ENCODE measurements around the gene GADD45G. TPM values are rescaled to one million over a fixed set of nuclear protein-coding genes. Genes with fewer than 3 reads are reported as not detected.

The GADD45G gene
- total RNA-seq, 2 experiments from 2014 or later: not detected

DNA sequence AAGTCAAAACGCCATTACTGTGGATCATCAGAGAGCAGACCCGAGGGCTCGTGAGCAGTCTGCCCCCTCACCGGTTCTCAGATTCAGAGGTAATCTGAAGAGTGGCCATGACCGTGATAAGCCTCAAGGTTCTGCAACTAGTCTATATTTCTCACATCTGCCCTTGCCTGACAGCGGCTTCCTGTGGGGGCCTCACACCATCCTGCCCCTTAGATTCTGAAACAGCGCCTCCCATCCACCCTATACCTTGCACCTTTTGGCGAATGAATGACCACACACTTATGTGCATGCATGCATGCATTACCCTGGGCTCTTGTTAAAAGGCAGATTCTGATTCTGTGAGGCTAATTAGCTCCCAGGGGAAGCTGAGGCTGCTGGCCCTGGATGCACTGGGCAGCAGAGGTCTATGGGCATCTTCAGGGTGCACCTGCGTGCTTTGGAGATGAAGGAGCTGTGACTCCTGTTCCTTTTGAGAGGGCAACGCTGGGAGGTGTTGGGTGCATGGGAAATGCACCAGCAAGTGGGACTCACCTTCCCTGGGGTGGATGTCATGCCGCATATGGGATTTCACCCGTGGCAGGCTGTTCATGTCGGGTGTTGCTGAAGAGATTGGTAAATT is 7.8 kb upstream of the GADD45G start:
- TF ChIP-seq, protein P1, sequence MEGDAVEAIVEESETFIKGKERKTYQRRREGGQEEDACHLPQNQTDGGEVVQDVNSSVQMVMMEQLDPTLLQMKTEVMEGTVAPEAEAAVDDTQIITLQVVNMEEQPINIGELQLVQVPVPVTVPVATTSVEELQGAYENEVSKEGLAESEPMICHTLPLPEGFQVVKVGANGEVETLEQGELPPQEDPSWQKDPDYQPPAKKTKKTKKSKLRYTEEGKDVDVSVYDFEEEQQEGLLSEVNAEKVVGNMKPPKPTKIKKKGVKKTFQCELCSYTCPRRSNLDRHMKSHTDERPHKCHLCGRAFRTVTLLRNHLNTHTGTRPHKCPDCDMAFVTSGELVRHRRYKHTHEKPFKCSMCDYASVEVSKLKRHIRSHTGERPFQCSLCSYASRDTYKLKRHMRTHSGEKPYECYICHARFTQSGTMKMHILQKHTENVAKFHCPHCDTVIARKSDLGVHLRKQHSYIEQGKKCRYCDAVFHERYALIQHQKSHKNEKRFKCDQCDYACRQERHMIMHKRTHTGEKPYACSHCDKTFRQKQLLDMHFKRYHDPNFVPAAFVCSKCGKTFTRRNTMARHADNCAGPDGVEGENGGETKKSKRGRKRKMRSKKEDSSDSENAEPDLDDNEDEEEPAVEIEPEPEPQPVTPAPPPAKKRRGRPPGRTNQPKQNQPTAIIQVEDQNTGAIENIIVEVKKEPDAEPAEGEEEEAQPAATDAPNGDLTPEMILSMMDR (conservative IDR thresholded peaks at IDR 0.05; ENCODE audit: low read length): no peak
- no peak for TF ChIP-seq EZH2phosphoT487 (IDR thresholded peaks at IDR 0.05; ENCODE audit: borderline replicate concordance, low read depth, low read length)
- no TSS peak for BruUV-seq (replicated peaks)
- no peaks in the 10 kb centered on the region for H3K4me1 ChIP-seq (ENCODE audit: insufficient read depth, low read length, poor library complexity, severe bottlenecking)
- H3K27ac ChIP-seq (ENCODE audit: low read depth, low read length, poor library complexity, severe bottlenecking): no peak overlapping the region
- no peaks in the 10 kb centered on the region for H3K9me3 ChIP-seq (ENCODE audit: low read length)
- H4K20me1 ChIP-seq (ENCODE audit: insufficient read depth, low read length): no peaks in the 10 kb centered on the region
- no peaks in the 10 kb centered on the region for H3K36me3 ChIP-seq (ENCODE audit: insufficient read depth, low read length)
- H2AFZ ChIP-seq (ENCODE audit: low read length): no peak overlapping the region
- H3K79me2 ChIP-seq (ENCODE audit: insufficient read depth, low read depth, low read length): no peaks in the 10 kb centered on the region
- ChIA-PET CTCF (ENCODE audit: unreplicated experiment) (interaction anchor here (1.0 kb wide), 1 partner anchor 32 kb away, joined by 3 read pairs; no protein-coding TSS in a partner anchor), POLR2A (interaction anchor here (0.6 kb wide), 1 partner anchor 344 kb away, joined by 3 read pairs; no protein-coding TSS in a partner anchor)
- no peak for DNase-seq (ENCODE audit: low spot score)
- no peak overlapping the region for H3K4me3 ChIP-seq (ENCODE audit: low read depth, low read length, poor library complexity, severe bottlenecking)
- intact Hi-C loops (cut with micrococcal nuclease; ENCODE audit: unreplicated experiment): loop anchor here (10.0 kb wide), 1 partner anchor 1158 kb away; no protein-coding TSS in a partner anchor
- no peak overlapping the region for H3K4me2 ChIP-seq (ENCODE audit: low read length)
- H3K9me2 ChIP-seq (ENCODE audit: insufficient read depth, low read length): no peaks in the 10 kb centered on the region

DNA sequence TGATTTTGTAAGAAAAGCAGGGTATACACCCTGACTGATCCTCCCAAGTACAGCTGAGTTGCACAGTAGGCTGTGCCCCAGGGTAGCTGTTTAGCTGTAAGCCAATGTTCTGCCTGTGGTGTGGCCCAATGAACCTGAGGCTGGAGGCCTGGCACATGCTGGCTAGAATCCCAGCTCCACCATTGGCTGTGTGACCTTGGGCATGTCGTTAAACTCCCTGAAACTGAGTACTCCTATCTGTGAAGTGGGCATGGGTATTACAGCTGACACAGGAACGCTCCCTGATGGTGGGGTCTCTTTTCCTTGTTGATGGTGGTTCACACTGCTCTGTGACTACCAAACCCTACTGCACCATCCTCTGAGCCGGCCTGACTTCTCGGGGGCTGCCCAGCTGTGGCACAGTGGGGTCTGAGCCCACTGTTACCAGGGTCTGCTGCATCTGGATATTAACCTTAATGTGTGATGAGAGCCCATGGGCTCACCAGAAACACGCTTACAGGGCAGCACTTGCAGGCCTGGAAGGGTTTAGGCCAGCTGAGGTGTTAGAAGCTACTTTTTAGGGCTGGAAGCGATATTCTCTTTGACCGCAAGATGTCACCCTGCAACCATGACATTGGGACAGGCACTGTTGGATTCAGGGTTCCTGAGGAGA is 7.0 kb upstream of the GADD45G start:
- H3K4me2 ChIP-seq (ENCODE audit: low read length): no peak overlapping the region
- H4K20me1 ChIP-seq (ENCODE audit: insufficient read depth, low read length): no peaks in the 10 kb centered on the region
- no peaks in the 10 kb centered on the region for H3K36me3 ChIP-seq (ENCODE audit: insufficient read depth, low read length)
- ChIA-PET CTCF (ENCODE audit: unreplicated experiment) (interaction anchor here (0.6 to 1.0 kb wide), 3 partner anchors 33 to 1235 kb away, joined by 3 to 6 read pairs (median 3); no protein-coding TSS in a partner anchor), POLR2A (interaction anchor here (0.7 kb wide), 1 partner anchor 153 kb away, joined by 3 read pairs; no protein-coding TSS in a partner anchor)
- intact Hi-C loops (cut with micrococcal nuclease; ENCODE audit: unreplicated experiment): loop anchor here (1.0 to 10.0 kb wide), 2 partner anchors 504 to 1157 kb away; no protein-coding TSS in a partner anchor
- no TSS peak for BruUV-seq (replicated peaks)
- H3K9me2 ChIP-seq (ENCODE audit: insufficient read depth, low read length): no peaks in the 10 kb centered on the region
- no peaks in the 10 kb centered on the region for H3K79me2 ChIP-seq (ENCODE audit: insufficient read depth, low read depth, low read length)
- no peak overlapping the region for H3K4me3 ChIP-seq (ENCODE audit: low read depth, low read length, poor library complexity, severe bottlenecking)
- TF ChIP-seq, protein P1 (conservative IDR thresholded peaks at IDR 0.05; ENCODE audit: low read length): peak; percentile 97
- no peak for TF ChIP-seq EZH2phosphoT487 (IDR thresholded peaks at IDR 0.05; ENCODE audit: borderline replicate concordance, low read depth, low read length)
- H2AFZ ChIP-seq (ENCODE audit: low read length): no peak overlapping the region
- H3K4me1 ChIP-seq (ENCODE audit: insufficient read depth, low read length, poor library complexity, severe bottlenecking): no peaks in the 10 kb centered on the region
- DNase-seq (ENCODE audit: low spot score): peak; percentile 68
- H3K27ac ChIP-seq (ENCODE audit: low read depth, low read length, poor library complexity, severe bottlenecking): no peak overlapping the region
- H3K9me3 ChIP-seq (ENCODE audit: low read length): no peaks in the 10 kb centered on the region

DNA sequence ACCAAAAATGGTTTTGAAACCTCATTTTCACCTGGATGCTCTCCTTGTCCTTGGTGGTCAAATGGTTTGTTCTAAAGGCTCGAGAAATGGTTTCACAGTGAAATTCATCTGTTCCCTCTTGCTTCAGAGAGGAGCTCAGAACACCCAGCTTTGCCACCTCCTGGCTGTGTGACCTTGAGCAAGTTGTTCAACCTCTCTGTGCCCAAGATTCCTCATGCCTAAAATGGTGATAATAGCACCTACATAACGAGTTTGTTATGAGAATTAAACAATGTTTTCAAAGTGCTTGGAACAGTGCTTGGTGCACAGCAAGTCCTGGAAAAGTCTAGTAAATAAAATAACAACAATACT is 6.5 kb upstream of the GADD45G start:
- Histone ChIP-seq H3K4me3 (ENCODE audit: low read depth, low read length, poor library complexity, severe bottlenecking) (no peak overlapping the region), H3K4me2 (ENCODE audit: low read length) (no peak overlapping the region), H3K9me3 (ENCODE audit: low read length) (no peaks in the 10 kb centered on the region), H3K27ac (ENCODE audit: low read depth, low read length, poor library complexity, severe bottlenecking) (no peak overlapping the region), H3K36me3 (ENCODE audit: insufficient read depth, low read length) (no peaks in the 10 kb centered on the region), H3K79me2 (ENCODE audit: insufficient read depth, low read depth, low read length) (no peaks in the 10 kb centered on the region), H2AFZ (ENCODE audit: low read length) (no peak overlapping the region), H3K4me1 (ENCODE audit: insufficient read depth, low read length, poor library complexity, severe bottlenecking) (peaks cover 3% of the 10 kb centered on the region), H3K9me2 (ENCODE audit: insufficient read depth, low read length) (no peaks in the 10 kb centered on the region), H4K20me1 (ENCODE audit: insufficient read depth, low read length) (0 out of 2 replicates have a peak, but pooled peaks cover 2% of the 10 kb centered on the region)
- no TSS peak for BruUV-seq (replicated peaks)
- no peak for TF ChIP-seq EZH2phosphoT487 (IDR thresholded peaks at IDR 0.05; ENCODE audit: borderline replicate concordance, low read depth, low read length)
- TF ChIP-seq, protein P1 (conservative IDR thresholded peaks at IDR 0.05; ENCODE audit: low read length): peak; percentile 64; the same call in 1 of the 2 replicates
- no peak for DNase-seq (ENCODE audit: low spot score)
- CTCF ChIA-PET (ENCODE audit: unreplicated experiment): no interaction called here
- POLR2A ChIA-PET: no interaction called here
- intact Hi-C loops (cut with micrococcal nuclease; ENCODE audit: unreplicated experiment): loop anchor here (1.0 to 10.0 kb wide), 2 partner anchors 504 to 1156 kb away; no protein-coding TSS in a partner anchor

All from OCI-LY7 (cell line).